ENCODE results near the gene PIGBOS1.
"Not testable (repeated sequence)": the region's sequence is repeated elsewhere in the genome, so short reads cannot be mapped to it uniquely, and the experiment has no call there.

PIGBOS1 gene

DNA sequence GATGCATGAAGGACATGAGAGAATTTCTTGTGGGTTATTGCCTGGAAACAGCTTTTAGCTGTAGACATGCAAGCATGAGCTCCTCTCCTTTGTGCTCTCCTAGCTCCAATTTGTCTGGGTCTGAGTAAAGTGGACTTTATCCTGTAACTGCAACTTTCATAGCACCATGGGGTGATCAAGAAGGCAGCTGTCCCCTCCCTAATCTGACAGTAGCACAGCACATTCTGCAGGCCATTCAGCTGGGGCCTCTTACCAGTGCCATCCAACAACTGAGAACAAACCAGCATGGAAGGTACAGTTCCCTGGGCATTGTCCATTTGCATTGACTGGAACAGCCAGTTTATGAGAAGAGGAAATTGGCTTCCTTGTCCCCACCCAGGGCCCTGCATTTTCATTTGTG is 21.6 kb downstream of the PIGBOS1 start:
- in situ Hi-C loops (cut with HindIII; ENCODE audit: low sequenced_read_pairs), result no loop called here

DNA sequence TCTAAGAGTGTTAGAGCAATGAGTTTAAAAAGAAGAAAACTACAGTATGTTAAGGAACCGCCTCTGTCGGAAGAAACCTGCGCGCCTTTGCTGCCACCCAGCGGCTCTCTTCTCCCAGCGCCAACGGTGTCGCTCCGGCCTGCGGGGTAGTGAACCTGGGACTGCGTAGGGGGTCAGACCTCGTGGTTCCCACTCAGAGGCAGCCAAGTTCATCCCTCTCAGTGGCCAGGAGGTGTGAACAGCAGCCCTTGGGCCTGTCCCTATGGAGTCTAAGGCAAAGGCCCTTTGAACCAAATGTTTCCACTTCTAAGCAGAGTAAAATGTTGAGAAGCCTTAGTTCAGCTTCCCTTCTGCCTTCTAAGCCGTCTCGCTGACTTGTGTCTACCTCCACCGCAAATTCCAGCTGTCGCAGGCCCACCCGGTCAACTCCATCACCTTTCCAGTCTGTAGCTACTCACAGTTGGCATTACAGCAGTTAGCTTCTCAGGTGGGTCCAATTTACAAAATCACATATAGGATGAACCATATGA is 28.3 kb downstream of the PIGBOS1 start:
- in situ Hi-C loops (cut with HindIII; ENCODE audit: low sequenced_read_pairs), result no loop called here

DNA sequence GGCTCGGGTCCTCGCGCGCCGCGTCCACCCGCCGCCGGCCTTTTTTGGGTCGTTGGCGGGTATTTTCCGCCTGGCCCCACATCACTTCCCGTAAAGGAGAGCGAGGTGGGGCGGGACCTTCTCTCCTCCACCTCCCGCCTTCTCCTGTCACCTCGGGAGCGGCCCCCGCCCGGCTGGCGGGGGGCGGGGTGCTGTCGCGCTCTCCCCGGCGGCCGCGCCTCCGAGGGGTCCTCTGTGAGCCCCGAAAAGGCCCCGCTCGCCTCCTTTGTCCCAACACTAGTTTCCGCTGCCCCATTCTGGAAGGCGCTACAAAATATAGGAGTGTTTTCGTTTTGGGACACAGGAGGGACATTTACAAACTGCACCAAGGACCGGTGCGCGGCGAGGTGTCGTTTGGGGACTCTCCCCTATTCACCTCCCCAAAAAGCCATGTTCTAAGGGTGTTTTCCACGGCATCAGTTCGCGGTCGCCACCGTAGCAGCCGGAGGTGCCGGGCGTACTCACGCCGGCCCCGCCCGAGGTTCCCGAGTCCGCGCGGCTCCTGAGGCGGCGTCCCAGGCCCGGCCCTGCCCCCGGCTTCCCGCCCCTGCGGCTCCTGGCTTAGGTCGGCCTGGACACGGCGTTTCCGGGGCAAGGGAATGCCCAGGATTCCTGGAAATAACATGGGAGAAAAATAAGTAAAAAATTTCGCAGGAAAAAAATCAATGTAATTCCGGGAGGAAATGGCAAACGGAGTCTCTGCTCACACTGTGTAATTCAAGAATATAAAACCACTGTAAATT is 29.0 kb downstream of the PIGBOS1 start, which contains the start of gene RAB27A:
Gene RAB27A (minus strand): TSS at position 68 of the 782 bp plus-strand sequence. CDS start 54,879 bp downstream, outside the sequence.
- in situ Hi-C loops (cut with HindIII; ENCODE audit: low sequenced_read_pairs), result no loop called here

DNA sequence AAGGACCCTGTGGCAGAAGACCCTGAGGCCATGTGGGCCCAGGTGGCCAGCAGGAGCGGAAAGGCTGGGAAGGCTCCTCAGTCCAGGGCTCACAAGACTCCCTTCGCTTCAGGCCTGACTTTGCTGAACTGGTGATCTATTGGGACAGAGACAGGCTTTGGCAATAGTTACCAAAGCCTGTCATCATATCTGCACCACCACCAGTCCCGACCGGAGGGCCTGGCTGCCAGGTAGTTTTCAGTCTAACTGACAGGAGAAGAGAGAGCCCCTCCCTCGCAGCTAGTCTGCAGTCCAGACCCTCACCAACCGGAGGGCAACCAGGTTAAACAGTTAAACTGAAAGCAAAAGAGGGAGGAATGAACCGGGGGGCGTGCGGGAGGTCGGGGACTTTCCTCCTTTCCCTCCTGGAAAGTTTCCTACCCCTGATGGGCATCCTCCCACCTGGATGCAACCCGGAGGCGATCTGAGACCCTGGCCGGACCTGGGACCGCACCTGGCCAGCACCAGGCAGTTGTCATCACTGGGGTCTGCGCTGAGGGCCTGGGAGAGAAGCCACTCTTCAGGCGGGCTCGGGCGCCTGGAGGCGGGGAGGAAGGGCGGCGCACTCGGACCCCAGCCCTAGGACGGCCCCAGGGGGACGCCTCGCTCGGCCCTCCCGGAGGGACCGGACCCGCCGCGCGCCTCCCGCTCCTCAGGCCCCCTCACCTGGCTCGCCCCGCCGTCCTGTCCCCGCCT is 29.7 kb downstream of the PIGBOS1 start:
- in situ Hi-C loops (cut with HindIII; ENCODE audit: low sequenced_read_pairs), result no loop called here

DNA sequence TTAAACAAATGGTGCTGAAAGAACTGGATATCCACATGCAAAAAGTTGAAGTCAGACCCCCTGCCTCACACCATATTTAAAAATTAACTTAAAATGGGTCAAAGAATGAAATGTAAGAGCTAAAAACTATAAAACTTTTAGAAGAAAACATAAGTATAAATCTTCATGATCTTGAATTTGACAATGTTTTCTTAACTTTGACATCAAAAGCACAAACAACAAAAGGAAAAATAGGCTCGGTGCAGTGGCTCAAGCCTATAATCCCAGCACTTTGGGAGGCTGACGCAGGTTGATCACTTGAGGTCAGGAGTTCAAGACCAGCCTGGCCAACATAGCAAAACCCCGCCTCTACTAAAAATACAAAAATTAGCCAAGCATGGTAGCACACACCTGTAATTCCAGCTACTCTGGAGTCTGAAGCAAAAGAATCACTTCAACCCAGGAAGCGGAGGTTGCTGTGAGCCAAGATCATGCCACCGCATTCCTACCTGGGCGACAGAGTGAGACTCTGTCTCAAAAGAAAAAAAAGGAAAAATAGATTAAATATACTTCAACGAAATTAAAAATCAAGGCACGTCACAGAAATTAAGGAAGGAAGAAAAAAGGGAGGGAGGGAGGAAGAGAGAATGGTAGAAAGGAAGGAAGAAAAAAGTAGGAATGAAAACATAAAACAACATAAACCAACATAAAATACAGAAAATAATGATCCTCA is 30.8 kb downstream of the PIGBOS1 start:
- in situ Hi-C loops (cut with HindIII; ENCODE audit: low sequenced_read_pairs), result no loop called here

DNA sequence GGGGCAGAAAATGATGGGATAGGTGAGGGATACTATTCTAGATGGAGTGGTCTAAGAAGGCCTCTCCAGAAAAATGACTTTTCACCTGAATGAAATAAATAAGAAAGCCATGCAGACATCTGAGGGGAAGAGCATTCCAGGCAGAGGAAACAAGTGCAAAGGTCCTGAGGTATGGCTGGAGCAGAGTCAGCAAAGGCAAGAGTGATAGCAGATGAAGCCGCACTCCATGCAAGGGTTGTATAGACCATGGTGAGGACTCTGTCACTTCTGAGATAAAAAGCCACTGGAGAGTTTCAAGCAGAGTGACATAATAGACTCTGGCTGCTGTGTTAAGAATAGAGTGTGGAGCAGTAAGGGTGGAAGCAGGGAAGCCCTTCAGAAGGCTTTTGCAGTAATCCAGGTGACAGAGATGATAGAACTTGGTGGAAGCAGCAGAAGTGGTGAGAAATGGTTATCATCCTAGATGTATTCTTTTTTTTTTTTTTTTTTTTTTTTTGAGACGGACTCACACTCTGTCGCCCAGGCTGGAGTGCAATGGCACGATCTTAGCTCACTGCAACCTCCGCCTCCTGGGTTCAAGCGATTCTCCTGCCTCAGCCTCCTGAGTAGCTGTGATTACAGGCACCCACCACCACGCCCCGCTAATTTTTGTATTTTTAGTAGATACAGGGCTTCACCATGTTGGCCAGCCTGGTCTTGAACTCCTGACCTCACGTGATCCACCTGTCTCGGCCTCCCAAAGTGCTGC is 32.3 kb downstream of the PIGBOS1 start:
- in situ Hi-C loops (cut with HindIII; ENCODE audit: low sequenced_read_pairs), result not testable (repeated sequence)

DNA sequence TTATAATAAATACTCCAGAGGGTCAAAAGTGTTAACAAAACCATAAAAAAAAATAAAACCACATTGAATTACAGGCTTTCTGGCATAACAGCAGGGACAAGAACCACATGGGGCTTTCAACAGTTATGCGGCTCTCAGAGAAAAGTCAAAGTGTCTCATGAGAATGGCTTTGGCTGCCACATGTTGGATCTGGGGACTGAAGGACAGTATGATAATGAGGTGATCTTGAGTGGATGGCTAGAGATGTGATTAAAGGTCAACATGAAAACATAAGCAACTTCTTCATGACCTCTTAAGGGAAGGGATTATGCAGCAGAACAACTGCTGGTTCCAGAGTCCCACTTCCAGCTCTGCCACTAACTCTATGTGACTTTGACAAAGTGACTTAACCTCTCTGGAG is 34.5 kb downstream of the PIGBOS1 start:
- in situ Hi-C loops (cut with HindIII; ENCODE audit: low sequenced_read_pairs), result no loop called here

DNA sequence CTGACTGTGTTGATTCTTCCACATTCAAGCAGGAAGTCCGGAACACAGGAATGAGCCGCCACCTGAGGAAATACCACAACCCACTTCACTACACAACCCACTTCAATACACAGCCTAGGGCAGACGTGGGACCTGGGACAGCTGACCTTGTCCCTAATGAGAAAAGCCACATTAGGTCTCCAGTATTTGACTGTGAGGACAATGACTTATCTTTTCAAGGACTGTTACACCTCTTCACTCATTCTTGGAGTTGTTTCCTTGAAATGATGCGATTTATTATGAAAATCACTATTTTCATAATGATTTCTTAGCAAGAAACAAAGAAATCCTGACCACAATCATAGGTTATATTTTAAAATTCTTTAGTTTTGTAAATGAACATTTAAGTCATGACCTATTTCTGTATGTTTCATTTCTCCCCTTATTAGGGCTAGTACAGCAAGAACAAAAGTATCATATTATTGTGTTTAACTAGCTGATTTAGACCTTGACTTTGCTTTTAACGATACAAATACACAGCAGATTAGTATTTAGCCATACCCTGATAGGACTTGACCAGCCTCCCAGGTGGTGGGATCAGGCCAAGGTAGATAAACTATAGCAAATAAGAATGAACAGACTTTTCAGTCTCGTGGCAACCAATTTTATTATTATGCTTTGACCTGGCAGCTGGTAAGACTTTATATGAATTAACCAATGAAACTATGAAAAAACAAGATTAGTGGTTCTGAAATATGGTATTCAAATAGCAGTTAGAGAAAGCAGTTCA is 35.4 kb downstream of the PIGBOS1 start:
- in situ Hi-C loops (cut with HindIII; ENCODE audit: low sequenced_read_pairs), result no loop called here

DNA sequence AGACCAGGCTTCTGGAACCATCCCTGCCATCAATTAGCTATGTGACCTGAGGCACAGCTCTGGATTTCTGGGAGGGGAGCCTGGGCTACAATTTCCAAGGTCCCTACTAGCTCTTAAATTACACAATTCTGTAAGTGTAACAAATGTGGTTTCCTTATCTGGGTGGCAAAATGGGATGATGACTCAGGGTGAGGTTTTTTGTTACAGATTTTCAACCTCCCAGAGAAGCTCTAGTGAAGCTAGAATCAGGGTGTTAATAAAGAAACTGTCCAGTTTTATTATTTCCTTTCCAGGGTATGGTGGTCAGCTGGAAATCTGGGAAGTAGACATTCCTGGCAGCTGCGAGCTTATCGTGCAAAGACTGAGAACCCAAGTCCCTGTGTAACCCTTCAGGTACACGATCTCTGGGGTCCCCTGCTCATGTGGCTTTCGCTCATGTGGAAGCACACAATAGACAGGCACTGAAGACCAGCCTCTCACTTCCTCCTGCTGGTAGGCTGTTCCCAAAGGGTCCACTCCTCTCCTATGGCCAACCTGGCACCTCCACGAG is 36.6 kb downstream of the PIGBOS1 start:
- in situ Hi-C loops (cut with HindIII; ENCODE audit: low sequenced_read_pairs), result no loop called here

DNA sequence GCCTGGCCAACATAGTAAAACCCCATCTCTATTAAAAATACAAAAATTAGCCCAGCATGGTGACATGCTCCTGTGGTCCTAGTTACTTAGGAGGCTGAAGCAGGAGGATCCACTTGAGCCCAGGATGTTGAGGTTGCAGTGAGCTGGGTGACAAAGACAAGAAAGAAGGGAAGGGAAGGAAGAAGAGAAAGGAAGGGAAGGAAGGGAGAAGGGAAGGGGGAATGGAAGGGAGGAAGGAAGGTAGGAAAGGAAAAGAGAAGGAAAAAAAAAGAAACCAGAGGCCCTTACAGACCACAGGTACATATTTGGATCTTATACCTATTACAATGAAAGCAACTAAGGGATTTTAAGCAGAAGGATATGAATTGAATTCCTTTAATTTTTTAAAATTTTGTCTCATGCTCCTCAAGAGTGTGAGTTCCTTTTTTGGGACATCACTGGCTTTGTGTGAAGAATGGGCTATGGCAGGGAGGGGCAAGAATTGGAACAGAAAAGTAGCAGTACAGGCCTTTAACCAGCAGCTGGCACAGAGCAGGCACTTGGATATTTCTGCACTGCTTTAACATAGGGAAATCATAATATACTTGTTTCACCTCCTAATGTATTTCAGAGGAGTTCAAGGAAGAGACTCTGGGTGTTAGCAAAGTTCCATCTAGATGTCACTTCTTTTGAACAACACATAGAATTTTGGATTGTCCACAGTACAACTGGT is 37.2 kb downstream of the PIGBOS1 start:
- in situ Hi-C loops (cut with HindIII; ENCODE audit: low sequenced_read_pairs), result no loop called here

DNA sequence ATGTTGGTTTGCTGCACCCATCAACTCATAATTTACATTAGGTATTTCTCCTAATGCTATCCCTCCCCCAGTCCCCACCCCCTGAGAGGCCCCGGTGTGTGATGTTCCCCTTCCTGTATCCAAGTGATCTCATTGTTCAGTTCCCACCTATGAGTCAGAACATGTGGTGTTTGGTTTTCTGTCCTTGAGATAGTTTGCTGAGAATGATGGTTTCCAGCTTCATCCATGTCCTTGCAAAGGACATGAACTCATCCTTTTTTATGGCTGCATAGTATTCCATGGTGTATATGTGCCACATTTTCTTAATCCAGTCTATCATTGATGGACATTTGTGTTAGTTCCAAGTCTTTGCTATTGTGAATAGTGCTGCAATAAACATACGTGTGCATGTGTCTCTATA is 38.3 kb downstream of the PIGBOS1 start:
- in situ Hi-C loops (cut with HindIII; ENCODE audit: low sequenced_read_pairs), result not testable (repeated sequence)

DNA sequence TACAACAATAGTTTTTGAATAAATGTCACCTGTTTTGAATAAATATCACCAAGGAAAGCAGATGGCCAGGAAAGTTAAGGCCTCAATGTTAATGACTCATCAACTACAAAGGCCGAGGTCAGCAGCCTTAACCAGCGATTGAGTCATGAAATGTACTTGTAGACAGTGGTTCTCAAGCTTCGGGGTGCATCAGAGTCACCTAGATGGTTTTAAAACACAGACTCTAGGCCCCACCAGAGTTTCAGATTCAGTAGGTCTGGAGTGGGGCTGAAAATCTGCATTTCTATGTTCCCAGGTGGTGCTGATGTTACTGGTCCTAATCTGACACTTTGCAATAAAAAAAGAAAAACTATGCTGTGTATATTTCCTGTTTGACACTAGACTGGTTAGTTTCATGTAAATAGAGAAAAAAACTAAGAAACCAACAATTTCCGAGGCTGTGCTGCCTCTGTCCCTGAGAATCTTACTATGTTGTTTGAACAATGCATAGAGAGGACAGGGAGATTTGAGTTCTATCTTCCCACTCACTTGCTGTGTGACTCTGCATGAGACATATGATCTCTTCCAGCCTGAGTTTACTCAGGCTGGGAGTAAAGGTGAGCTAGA is 39.1 kb downstream of the PIGBOS1 start:
- in situ Hi-C loops (cut with HindIII; ENCODE audit: low sequenced_read_pairs), result no loop called here

DNA sequence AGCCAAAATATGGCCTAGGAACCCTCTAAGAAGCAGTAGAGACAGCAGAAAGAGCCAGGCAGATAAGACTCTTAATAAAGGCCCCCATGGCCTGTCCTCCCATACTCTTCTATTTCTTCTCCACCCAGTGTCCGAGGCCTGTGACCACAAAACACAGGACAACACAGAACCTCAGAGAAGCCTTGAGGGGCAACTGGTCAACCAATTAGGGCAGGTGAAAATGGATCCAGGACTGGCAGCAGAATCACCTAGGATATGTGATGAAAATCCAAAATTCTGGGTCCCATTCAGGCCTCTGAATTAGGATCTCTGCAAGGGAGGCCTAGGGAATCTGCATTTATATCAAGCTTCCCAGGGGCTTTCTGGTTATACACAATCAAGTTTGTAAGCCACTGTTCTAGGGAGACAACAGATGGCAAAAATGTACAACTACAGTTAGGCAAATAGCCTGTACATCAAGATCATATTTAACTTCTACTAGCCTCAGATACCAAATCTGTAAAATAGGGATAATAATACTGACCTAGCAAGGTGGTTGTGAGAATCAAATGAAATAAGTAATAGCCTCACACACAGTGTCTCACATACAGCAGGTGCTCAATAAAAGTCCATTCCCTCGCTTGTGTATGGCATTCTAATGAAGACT is 39.7 kb downstream of the PIGBOS1 start:
- in situ Hi-C loops (cut with HindIII; ENCODE audit: low sequenced_read_pairs), result no loop called here

DNA sequence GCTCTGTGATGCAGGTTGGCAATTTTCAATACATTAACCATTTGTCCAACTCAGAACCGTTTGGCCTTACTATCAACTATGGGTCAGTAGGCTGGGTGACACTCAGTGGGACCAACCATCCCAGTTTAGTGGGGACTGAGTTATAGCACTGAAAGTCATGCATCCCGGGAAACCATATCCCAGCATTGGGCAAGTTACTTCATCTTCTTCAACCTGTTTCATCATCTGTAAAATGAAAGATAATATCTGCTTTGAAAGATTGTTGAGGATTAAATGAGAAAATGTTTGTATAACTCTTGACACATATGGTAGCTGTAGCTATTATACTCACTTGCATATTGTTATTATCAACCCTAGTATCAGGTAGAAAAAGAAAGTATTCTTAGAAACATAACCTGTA is 41.2 kb downstream of the PIGBOS1 start:
- in situ Hi-C loops (cut with HindIII; ENCODE audit: low sequenced_read_pairs), result no loop called here

DNA sequence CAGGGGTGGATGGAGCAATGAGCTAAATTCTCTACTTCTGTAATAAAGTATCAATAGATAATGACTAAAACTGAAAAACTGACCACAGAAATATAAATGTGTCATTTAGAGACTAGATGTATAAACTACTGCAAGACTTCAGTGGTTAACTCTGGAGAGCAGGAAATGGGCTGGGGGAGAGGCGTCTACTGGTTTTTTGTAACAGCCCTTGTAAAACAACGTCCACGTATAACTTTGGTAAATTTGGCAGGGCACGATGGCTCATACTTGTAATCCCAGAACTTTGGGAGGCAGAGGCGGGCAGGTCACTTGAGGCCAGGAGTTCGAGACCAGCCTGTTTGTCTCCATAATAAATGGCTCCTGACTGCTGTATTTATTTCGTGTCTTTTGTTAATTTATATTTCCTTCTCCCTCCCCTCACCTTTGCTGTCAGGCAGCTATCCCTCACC is 41.8 kb downstream of the PIGBOS1 start:
- in situ Hi-C loops (cut with HindIII; ENCODE audit: low sequenced_read_pairs), result no loop called here

DNA sequence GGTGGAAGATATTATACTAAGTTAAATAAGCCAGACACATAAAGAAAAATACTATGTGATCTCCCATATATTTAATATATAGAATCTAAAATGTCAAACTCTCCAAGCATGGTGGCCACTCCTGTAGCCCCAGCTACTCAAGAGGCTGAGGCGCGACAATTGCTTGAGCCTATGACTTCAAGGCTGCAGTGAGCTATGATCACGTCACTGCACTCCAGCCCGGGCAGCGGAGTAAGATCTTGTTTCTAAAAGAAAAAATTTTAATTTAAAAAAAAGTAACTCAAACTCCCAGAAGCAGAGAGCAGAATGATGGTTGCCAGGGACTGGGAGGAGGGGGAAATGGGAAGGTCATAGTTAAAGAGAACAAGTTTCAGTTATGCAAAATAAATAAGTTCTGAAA is 42.6 kb downstream of the PIGBOS1 start:
- in situ Hi-C loops (cut with HindIII; ENCODE audit: low sequenced_read_pairs), result no loop called here

DNA sequence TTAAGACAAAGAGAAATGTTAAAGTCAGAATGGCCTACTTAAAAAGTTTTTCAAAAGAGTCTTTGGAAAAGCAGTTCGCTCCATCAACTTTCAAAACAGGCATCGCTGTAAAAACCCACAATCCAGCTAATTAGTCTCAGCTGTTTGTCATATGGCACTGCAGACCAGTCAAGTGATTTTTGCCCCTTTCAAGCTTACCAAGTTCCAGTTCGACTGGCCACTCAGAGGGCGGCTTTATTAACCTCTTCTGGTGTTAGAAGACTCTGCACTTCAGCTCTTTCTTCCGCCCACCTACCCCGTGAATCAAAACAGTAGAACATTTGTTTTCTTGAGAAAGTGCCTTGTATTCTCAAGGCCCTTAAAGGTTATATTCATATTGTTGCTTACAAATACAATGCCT is 48.6 kb downstream of the PIGBOS1 start:
- in situ Hi-C loops (cut with HindIII; ENCODE audit: low sequenced_read_pairs), result no loop called here

DNA sequence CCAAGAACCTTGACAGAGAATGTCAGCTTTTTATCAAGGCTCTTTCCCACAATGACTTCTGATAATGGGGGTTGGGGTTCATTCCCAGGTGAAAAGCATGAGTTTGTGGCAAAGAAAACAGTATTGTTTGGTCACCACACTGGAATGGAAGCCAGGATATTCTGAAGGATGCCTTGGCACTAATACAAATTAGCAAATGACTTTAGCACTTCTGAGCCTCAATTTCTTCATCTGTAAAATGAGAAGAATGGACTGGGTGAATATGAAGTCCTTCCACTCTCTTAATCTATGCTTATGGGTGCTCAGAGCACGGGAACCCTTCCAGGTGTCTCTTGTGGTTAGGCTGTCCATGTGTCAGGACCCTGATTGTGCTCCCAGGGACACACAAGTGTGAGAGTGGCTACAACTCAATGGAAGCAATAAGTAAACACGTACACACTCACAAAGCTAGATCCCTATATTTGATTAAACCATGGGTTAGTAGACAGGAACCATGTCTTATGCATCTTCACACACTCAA is 50.7 kb downstream of the PIGBOS1 start:
- in situ Hi-C loops (cut with HindIII; ENCODE audit: low sequenced_read_pairs), result no loop called here
